HCT116 (cell line): ENCODE data around the gene CDK14.

ENCODE experiments used
- EZH2 ChIP-seq: fragments of 200-600 bp; sonication (generic); IDR thresholded peaks from 2 replicates; pipeline ENCODE4 v1.6.1; 2017; ENCODE audit warnings: antibody characterized with exemption, mixed run types
- EZH2phosphoT487 ChIP-seq: fragments of 200-600 bp; IDR thresholded peaks from 2 replicates; pipeline ENCODE4 v1.6.1; 2018; ENCODE audit warnings: antibody characterized with exemption, borderline replicate concordance
- JUND ChIP-seq: IDR thresholded peaks from 2 replicates; pipeline ENCODE4 v1.6.1; 2012
- RAD21 ChIP-seq: IDR thresholded peaks from 2 replicates; pipeline ENCODE4 v1.6.1; 2012; ENCODE audit warnings: low read depth, mild to moderate bottlenecking
- SIN3A ChIP-seq: IDR thresholded peaks from 2 replicates; pipeline ENCODE4 v1.6.1; 2012; ENCODE audit warnings: low read depth
- ZNF274 ChIP-seq: fragments of 200-500 bp; sonication (Bioruptor generic); IDR thresholded peaks from 2 replicates; pipeline ENCODE4 v1.6.1; 2014; ENCODE audit warnings: mild to moderate bottlenecking, low read depth, low read length, inconsistent platforms
- TF ChIP-seq, protein P1 (sequence below): IDR thresholded peaks from 2 replicates; pipeline ENCODE4 v1.6.1; 2012; ENCODE audit warnings: low read depth
- TF ChIP-seq, protein P2 (sequence below), 3 experiments: fragments of 200-600 bp in 1 of 3; sonication (generic) in 1 of 3; IDR thresholded peaks in 2 of 3; conservative IDR thresholded peaks in 1 of 3; 2 replicates each; pipeline ENCODE4 v1.5.1; 2012 to 2017; ENCODE audit warnings: low read depth in 2 of 3, low read length in 2 of 3, antibody characterized with exemption in 1 of 3, borderline replicate concordance in 1 of 3, control low read depth in 1 of 3, mild to moderate bottlenecking in 1 of 3, mixed read lengths in 1 of 3, mixed run types in 1 of 3, moderate library complexity in 1 of 3; ENCODE audit not compliant: insufficient read depth in 1 of 3

DNA sequence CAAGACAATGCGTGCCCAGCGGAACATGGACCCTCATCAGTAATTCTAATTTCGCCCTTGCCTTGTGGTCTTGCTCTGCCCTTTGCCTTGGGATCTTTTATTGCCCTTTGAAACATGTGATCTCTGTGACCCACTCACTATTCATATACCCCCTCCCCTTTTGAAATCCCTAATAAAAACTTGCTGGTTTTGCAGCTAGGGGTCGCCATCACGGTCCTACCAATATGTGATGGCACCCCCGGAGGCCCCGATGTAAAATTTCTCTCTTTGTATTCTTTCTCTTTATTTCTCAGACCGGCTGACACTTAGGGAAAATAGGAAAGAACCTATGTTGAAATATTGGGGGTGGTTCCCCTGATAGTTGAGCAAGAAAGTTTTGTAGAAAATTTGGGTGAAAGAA lies 242.7 kb downstream of the CDK14 start:
- TF ChIP-seq, protein P1, sequence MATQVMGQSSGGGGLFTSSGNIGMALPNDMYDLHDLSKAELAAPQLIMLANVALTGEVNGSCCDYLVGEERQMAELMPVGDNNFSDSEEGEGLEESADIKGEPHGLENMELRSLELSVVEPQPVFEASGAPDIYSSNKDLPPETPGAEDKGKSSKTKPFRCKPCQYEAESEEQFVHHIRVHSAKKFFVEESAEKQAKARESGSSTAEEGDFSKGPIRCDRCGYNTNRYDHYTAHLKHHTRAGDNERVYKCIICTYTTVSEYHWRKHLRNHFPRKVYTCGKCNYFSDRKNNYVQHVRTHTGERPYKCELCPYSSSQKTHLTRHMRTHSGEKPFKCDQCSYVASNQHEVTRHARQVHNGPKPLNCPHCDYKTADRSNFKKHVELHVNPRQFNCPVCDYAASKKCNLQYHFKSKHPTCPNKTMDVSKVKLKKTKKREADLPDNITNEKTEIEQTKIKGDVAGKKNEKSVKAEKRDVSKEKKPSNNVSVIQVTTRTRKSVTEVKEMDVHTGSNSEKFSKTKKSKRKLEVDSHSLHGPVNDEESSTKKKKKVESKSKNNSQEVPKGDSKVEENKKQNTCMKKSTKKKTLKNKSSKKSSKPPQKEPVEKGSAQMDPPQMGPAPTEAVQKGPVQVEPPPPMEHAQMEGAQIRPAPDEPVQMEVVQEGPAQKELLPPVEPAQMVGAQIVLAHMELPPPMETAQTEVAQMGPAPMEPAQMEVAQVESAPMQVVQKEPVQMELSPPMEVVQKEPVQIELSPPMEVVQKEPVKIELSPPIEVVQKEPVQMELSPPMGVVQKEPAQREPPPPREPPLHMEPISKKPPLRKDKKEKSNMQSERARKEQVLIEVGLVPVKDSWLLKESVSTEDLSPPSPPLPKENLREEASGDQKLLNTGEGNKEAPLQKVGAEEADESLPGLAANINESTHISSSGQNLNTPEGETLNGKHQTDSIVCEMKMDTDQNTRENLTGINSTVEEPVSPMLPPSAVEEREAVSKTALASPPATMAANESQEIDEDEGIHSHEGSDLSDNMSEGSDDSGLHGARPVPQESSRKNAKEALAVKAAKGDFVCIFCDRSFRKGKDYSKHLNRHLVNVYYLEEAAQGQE: no peak
- TF ChIP-seq SIN3A (no peak), ZNF274 (no peak), JUND (no peak), EZH2phosphoT487 (no peak), EZH2 (no peak), RAD21 (no peak)
- TF ChIP-seq, protein P2, sequence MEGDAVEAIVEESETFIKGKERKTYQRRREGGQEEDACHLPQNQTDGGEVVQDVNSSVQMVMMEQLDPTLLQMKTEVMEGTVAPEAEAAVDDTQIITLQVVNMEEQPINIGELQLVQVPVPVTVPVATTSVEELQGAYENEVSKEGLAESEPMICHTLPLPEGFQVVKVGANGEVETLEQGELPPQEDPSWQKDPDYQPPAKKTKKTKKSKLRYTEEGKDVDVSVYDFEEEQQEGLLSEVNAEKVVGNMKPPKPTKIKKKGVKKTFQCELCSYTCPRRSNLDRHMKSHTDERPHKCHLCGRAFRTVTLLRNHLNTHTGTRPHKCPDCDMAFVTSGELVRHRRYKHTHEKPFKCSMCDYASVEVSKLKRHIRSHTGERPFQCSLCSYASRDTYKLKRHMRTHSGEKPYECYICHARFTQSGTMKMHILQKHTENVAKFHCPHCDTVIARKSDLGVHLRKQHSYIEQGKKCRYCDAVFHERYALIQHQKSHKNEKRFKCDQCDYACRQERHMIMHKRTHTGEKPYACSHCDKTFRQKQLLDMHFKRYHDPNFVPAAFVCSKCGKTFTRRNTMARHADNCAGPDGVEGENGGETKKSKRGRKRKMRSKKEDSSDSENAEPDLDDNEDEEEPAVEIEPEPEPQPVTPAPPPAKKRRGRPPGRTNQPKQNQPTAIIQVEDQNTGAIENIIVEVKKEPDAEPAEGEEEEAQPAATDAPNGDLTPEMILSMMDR (IDR thresholded peaks at IDR 0.05 in 2 of 3, conservative IDR thresholded peaks at IDR 0.05 in 1 of 3; ENCODE audit: borderline replicate concordance in 1 of 3, insufficient read depth in 1 of 3, low read depth in 2 of 3, low read length in 2 of 3): peak; percentile 14 to 42 (median 35); a peak in 3 of 6 replicates
